ENCODE measurements around the gene FNDC7.

FNDC7 gene

GRCh38 chr1:108791790-108792189 is 79.1 kb downstream of the FNDC7 start:
- Histone ChIP-seq H3K27ac (ENCODE audit: extremely low read depth, low read depth, low read length) (no peak overlapping the region), H3K4me1 (ENCODE audit: control insufficient read depth, insufficient read depth, low read length) (no peaks in the 10 kb centered on the region), H3K36me3 (ENCODE audit: control insufficient read depth in 2 of 2, insufficient read depth in 1 of 2, low read length in 2 of 2) (peaks cover 5 to 53% of the 10 kb centered on the region in 2 experiments), H3K9me3 (ENCODE audit: control insufficient read depth, insufficient read depth, low read depth, low read length) (no peaks in the 10 kb centered on the region), H3K4me3 (ENCODE audit: low read depth, low read length) (no peak overlapping the region)
- ChIA-PET POLR2A (no interaction called here), CTCF (no interaction called here)
- TF ChIP-seq ZNF132 (tag by site-specific recombination; IDR thresholded peaks at IDR 0.05; ENCODE audit: borderline replicate concordance) (no peak), ZNF529 (tag by site-specific recombination; IDR thresholded peaks at IDR 0.05; ENCODE audit: insufficient replicate concordance) (no peak)

Measured in HEK293 (cell line).